ENCODE measurements around the gene TGIF1.
"Not testable (repeated sequence)": the region's sequence is repeated elsewhere in the genome, so short reads cannot be mapped to it uniquely, and the experiment has no call there.

TGIF1 gene

DNA sequence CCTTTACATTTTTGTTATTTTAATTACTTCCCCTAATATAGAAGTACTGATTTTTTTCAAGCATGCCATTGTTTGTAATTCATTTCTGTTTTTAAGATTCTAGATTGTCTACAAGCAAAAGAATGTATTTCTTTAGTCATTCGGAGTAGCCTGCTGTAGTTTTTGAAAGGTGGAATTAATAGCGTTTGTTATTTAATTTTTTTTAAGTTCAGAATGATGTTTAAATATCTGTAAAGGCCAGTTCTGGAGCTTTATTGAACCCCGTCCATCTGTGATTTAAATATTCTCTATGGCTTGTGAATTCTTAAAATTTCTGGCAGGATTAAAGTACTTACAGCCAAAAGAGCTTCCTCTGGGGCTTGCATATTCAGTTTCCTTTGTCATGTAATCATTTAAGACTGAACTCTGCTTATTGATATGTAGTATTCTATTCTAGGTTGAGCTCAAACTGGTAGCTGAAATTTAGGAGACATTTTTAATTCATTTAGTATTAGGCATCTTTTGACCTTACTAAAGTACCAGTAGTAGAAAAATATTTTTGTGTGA is 5.2 kb downstream of the TGIF1 start:
- in situ Hi-C loops (cut with MboI; ENCODE audit: low sequenced_read_pairs): loop anchor here (10.0 kb wide), 1 partner anchor 210 kb away; no protein-coding TSS in a partner anchor

GRCh38 chr18:3455907-3456685 is 6.1 kb downstream of the TGIF1 start:
- in situ Hi-C loops (cut with MboI; ENCODE audit: low sequenced_read_pairs): loop anchor here (10.0 kb wide), 1 partner anchor 209 kb away; no protein-coding TSS in a partner anchor

DNA sequence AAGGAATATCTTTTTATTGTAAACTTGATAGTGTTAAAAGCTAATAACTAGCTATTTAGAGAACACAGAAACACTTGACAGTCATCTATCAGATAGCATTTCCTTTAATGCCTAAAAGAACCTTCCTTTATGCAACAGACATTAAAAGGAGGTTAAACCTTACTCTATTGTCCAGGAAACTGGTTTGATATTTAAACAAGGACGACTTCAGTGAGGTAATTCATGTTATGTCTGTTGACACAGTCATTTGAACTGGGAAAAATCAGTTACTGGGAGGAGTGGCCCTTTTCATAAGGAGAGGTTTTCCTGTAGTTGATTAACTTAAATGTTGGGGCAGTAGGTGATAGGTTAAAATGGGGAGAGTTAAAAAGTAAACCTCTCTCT is 6.7 kb downstream of the TGIF1 start:
- in situ Hi-C loops (cut with MboI; ENCODE audit: low sequenced_read_pairs): loop anchor here (10.0 kb wide), 1 partner anchor 208 kb away; no protein-coding TSS in a partner anchor

GRCh38 chr18:3457261-3457724 is 7.3 kb downstream of the TGIF1 start:
- in situ Hi-C loops (cut with MboI; ENCODE audit: low sequenced_read_pairs): loop anchor here (10.0 kb wide), 1 partner anchor 208 kb away; no protein-coding TSS in a partner anchor

DNA sequence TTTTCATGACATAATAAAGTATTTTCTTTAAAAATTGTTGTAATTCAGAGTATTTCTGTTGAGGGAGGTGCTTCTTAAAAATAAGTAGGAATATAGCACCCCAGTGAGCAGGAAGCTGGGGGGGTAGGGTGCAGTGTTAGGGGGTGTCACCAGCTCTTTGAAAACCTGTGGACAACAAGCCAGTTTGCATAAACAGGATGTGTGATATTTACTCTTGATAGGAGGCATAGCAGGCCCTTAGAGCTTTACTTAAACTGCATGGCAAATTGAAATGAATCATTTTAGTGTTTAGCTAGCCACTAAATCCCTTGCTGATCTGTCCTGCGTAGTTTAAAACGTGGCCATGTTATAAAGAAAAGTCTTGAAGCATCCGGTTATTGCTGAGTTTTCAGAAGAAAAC is 8.4 kb downstream of the TGIF1 start:
- in situ Hi-C loops (cut with MboI; ENCODE audit: low sequenced_read_pairs): loop anchor here (10.0 kb wide), 1 partner anchor 206 kb away; no protein-coding TSS in a partner anchor

- in situ Hi-C loops (cut with MboI; ENCODE audit: low sequenced_read_pairs): loop anchor here (10.0 kb wide), 1 partner anchor 206 kb away; no protein-coding TSS in a partner anchor
Observed at GRCh38 chr18:3458952-3459853, 9.2 kb downstream of the TGIF1 start.

DNA sequence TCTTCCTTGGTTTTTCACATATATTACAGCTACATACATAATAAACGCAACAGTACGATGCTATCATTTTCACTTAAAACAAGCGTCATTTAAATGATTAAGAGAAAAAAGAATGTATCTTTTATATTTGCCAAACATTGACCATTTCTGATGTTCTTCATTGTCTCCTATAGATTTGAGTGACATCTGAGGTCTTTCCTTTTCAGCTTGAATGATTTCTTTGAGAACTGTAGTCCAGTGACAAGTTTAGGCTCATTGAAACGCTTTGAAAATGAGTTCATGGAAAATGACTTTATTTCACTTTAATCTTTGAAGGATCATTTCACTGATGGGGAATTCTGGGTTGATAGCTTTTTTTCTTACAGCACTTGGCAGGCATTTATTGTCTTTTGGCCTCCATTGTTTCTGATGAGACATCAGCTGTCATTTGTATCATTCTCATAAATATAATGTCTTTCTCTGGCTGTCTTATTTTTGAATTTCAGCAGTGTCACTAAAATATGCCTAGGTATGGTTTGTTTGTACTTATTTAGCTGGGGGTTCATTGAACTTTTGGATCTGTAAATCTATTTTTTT is 10.9 kb downstream of the TGIF1 start:
- in situ Hi-C loops (cut with MboI; ENCODE audit: low sequenced_read_pairs): no loop called here

- in situ Hi-C loops (cut with MboI; ENCODE audit: low sequenced_read_pairs): no loop called here
Observed at GRCh38 chr18:3461704-3462103, 11.7 kb downstream of the TGIF1 start.

GRCh38 chr18:3463051-3463450 is 13.1 kb downstream of the TGIF1 start:
- in situ Hi-C loops (cut with MboI; ENCODE audit: low sequenced_read_pairs): no loop called here

DNA sequence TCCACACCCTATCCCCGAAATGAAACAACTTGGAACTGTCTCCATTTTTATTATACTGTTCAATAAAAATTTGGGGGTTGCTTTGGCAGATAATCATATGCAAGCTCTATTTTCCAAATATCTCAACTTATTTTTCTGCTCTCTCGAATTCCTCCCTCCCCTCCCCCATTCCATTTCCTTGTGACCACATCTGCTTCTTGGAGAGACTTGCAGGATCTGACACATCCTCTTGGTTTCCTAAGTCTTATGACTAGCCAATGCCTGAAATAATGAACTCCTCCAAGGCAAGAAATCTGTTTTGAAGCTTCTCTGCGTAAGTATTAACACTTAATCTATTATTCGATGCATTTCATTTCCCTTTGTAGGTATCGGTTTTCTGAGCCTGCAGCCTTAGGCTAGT is 16.1 kb downstream of the TGIF1 start:
- in situ Hi-C loops (cut with MboI; ENCODE audit: low sequenced_read_pairs): no loop called here

- in situ Hi-C loops (cut with MboI; ENCODE audit: low sequenced_read_pairs): no loop called here
Observed at GRCh38 chr18:3466872-3467271, 16.9 kb downstream of the TGIF1 start.

DNA sequence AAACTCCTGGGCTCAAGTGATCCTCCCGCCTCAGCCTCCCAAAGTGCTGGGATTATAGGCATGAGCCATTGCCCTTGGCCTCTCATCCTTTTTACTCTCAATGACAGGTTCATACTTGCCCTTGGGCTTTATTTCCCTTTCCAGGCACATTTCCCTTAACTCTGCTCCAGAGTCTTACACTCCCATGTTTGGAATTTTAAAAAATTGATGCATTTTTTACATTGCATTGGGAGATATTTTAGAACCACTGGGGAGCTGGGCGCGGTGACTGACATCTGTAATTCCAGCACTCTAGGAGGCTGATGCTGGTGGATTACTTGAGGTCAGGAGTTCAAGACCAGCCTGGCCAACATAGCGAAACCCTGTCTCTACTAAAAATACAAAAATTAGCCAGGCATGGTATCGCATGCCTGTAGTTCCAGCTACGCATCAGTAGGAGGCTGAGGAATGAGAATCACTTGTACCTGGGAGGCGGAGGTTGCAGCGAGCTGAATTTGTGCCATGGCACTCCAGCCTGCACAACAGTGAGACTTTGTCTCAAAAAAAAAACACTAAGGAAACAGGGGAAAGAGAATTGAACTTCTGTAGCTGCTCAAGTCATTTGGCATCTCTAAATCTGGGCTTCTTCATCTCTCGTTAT is 18.2 kb downstream of the TGIF1 start:
- in situ Hi-C loops (cut with MboI; ENCODE audit: low sequenced_read_pairs): no loop called here

- in situ Hi-C loops (cut with MboI; ENCODE audit: low sequenced_read_pairs): no loop called here
Observed at GRCh38 chr18:3468833-3469232, 18.9 kb downstream of the TGIF1 start.

- in situ Hi-C loops (cut with MboI; ENCODE audit: low sequenced_read_pairs): no loop called here
Observed at GRCh38 chr18:3471141-3471648, 21.2 kb downstream of the TGIF1 start.

DNA sequence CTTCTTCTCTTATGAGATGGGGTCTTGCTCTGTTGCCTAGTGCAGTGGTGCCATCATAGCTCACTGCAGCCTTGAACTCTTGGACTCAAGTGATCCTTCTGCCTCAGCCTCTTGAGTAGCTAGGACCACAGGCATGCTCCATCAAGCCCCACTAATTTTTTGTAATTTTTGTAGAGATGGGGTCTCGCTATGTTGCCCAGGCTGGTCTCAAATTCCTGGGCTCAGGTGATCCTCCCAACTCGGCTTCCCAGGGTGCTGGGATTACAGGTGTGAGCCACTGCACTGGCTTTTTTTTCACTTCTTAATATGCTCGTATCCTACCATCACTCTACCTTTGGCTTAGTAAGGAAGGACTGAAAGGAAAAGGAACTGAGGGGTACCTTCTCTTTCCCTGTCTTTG is 22.1 kb downstream of the TGIF1 start:
- in situ Hi-C loops (cut with MboI; ENCODE audit: low sequenced_read_pairs): not testable (repeated sequence)

DNA sequence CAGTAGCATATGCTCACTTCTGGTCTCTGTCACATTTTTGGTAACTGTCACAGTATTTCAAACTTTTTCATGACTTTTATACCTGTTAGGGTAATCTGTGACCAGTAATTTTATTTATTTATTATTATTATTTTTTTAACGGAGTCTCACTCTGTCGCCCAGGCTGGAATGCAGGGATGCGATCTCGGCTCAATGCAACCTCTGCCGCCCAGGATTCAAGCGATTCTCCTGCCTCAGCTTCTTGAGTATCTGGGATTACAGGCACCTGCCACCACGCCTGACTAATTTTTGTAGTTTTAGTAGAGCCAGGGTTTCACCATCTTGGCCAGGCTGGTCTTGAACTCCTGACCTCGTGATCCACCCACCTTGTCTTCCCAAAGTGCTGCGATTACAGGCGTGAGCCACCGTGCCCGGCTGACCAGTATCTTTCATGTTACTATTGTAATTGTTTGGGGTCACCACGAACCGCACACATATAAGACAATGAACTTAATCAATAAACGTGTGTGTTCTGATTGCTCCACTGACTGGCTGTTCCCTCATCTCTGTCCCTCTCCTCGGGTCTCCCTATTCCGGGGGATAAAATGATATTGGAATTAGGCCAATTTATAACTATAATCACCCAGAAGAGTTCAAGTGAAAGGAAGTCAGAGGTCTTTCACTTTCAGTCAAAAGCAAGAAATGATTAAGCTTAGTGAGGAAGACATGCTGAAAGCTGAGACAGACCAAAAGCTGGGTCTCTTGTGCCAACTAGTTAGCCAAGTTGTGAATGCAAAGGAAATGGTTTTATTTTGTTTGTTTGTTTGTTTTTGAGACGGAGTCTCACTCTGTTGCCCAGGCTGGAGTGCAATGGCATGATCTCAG is 22.9 kb downstream of the TGIF1 start:
- in situ Hi-C loops (cut with MboI; ENCODE audit: low sequenced_read_pairs): no loop called here

- in situ Hi-C loops (cut with MboI; ENCODE audit: low sequenced_read_pairs): no loop called here
Observed at GRCh38 chr18:3478262-3478978, 28.4 kb downstream of the TGIF1 start.

- in situ Hi-C loops (cut with MboI; ENCODE audit: low sequenced_read_pairs): no loop called here
Observed at GRCh38 chr18:3479978-3480509, 30.1 kb downstream of the TGIF1 start.

Measured in HL-60/S4 (cell line).